GM23338 (cell line): Measurements from ENCODE around the gene TOP2A. TPM values are rescaled to one million over a fixed set of nuclear protein-coding genes. Genes with fewer than 3 reads are reported as not detected.

Experiments
- ATAC-seq: fragments of 200-7000 bp; cut with Tn5 transposase; 3 replicates; pipeline ENCODE4 v1.9.1; 2020
- DNase-seq: peaks from one replicate; pipeline ENCODE4 v3.0.0-alpha.2; 2015; ENCODE audit warnings: low spot score
- H2AFZ ChIP-seq: fragments of 200-600 bp; sonication (generic); 2 replicates; pipeline ENCODE4 v1.8.0; 2016; ENCODE audit warnings: antibody characterized with exemption, mild to moderate bottlenecking, moderate library complexity
- H3F3A ChIP-seq: fragments of 200-600 bp; sonication (generic); replicated peaks from 2 replicates; pipeline ENCODE4 v1.8.0; 2017; ENCODE audit warnings: antibody characterized with exemption, mixed run types, low read depth
- H3K27ac ChIP-seq: fragments of 200-600 bp; sonication (generic); 2 replicates; pipeline ENCODE4 v1.6.1; 2016; ENCODE audit warnings: low read depth
- H3K27me3 ChIP-seq: fragments of 200-600 bp; sonication (generic); 2 replicates; pipeline ENCODE4 v1.8.0; 2016; ENCODE audit warnings: mild to moderate bottlenecking, mixed run types, moderate library complexity; ENCODE audit not compliant: insufficient read depth
- H3K36me3 ChIP-seq: fragments of 200-600 bp; sonication (generic); 2 replicates; pipeline ENCODE4 v1.8.0; 2016; ENCODE audit warnings: mild to moderate bottlenecking; ENCODE audit not compliant: insufficient read depth
- H3K4me1 ChIP-seq: fragments of 200-600 bp; sonication (generic); 2 replicates; pipeline ENCODE4 v1.8.0; 2016; ENCODE audit warnings: mild to moderate bottlenecking, moderate library complexity; ENCODE audit not compliant: insufficient read depth
- H3K4me2 ChIP-seq: fragments of 200-600 bp; sonication (generic); 2 replicates; pipeline ENCODE4 v1.7.1; 2017; ENCODE audit warnings: mixed run types
- H3K4me3 ChIP-seq: fragments of 200-600 bp; sonication (generic); 2 replicates; pipeline ENCODE4 v1.6.1; 2016; ENCODE audit warnings: mixed run types
- H3K79me2 ChIP-seq: fragments of 200-600 bp; sonication (generic); replicated peaks from 2 replicates; pipeline ENCODE4 v1.8.0; 2017; ENCODE audit warnings: mild to moderate bottlenecking; ENCODE audit not compliant: insufficient read depth
- H3K9me2 ChIP-seq: fragments of 200-600 bp; sonication (generic); 2 replicates; pipeline ENCODE4 v1.8.0; 2017; ENCODE audit not compliant: insufficient read depth
- H4K20me1 ChIP-seq: fragments of 200-600 bp; sonication (generic); replicated peaks from 2 replicates; pipeline ENCODE4 v1.8.0; 2017; ENCODE audit warnings: mild to moderate bottlenecking; ENCODE audit not compliant: insufficient read depth
- H3K27ac Mint-ChIP-seq: 2 replicates; pipeline ENCODE4 v1.8.0; 2020; ENCODE audit warnings: inconsistent platforms, mild to moderate bottlenecking, moderate library complexity, mixed read lengths
- H3K27me3 Mint-ChIP-seq: 3 replicates; pipeline ENCODE4 v1.8.0; 2022; ENCODE audit warnings: low read depth, mild to moderate bottlenecking, moderate library complexity, mixed read lengths, inconsistent platforms; ENCODE audit not compliant: insufficient read depth, poor library complexity
- H3K36me3 Mint-ChIP-seq: 3 replicates; pipeline ENCODE4 v1.8.0; 2021; ENCODE audit warnings: low read depth, mild to moderate bottlenecking, inconsistent platforms, moderate library complexity, mixed read lengths
- H3K4me1 Mint-ChIP-seq: 3 replicates; pipeline ENCODE4 v1.8.0; 2020; ENCODE audit warnings: mild to moderate bottlenecking, inconsistent platforms, mixed read lengths
- H3K4me3 Mint-ChIP-seq: 3 replicates; pipeline ENCODE4 v1.8.0; 2021; ENCODE audit warnings: moderate library complexity, mild to moderate bottlenecking, inconsistent platforms, mixed read lengths
- H3K9me3 Mint-ChIP-seq: 3 replicates; pipeline ENCODE4 v1.8.0; 2020; ENCODE audit warnings: moderate library complexity, mild to moderate bottlenecking, inconsistent platforms, mixed read lengths
- ETS1 ChIP-seq: IDR thresholded peaks from 2 replicates; pipeline ENCODE4 v1.6.1; 2016; ENCODE audit warnings: antibody characterized with exemption
- EZH2 ChIP-seq: fragments of 200-600 bp; sonication (generic); IDR thresholded peaks from one replicate; pipeline ENCODE4 v1.8.0; 2017; ENCODE audit warnings: antibody characterized with exemption, mild to moderate bottlenecking, low read depth; ENCODE audit not compliant: unreplicated experiment
- JUNB ChIP-seq: IDR thresholded peaks from one replicate; pipeline ENCODE4 v1.6.1; 2016; ENCODE audit warnings: antibody characterized with exemption; ENCODE audit not compliant: unreplicated experiment
- NANOG ChIP-seq: IDR thresholded peaks from 2 replicates; pipeline ENCODE4 v1.6.1; 2016; ENCODE audit warnings: antibody characterized with exemption, borderline replicate concordance
- POLR2AphosphoS5 ChIP-seq: IDR thresholded peaks from 2 replicates; pipeline ENCODE4 v1.6.1; 2016; ENCODE audit warnings: antibody characterized with exemption, low read depth
- REST ChIP-seq: IDR thresholded peaks from one replicate; pipeline ENCODE4 v1.6.1; 2018; ENCODE audit warnings: antibody characterized with exemption; ENCODE audit not compliant: unreplicated experiment
- STAT1 ChIP-seq: IDR thresholded peaks from one replicate; pipeline ENCODE4 v1.6.1; 2016; ENCODE audit warnings: antibody characterized with exemption; ENCODE audit not compliant: unreplicated experiment
- ZNF114 ChIP-seq: fragments of 250-450 bp; sonication (Bioruptor Pico); IDR thresholded peaks from 2 replicates; pipeline ENCODE4 v1.5.0; 2020; ENCODE audit warnings: mild to moderate bottlenecking, moderate library complexity
- ZNF331 ChIP-seq: fragments of 250-450 bp; sonication (Bioruptor Pico); IDR thresholded peaks from 2 replicates; pipeline ENCODE4 v1.5.0; 2020; ENCODE audit warnings: low read depth, mild to moderate bottlenecking, moderate library complexity
- polyA plus RNA-seq: library from polyadenylated mRNA; unstranded; fragments of >200 nt; fragmentation: Nextera tagmentation; extraction: Ambion mirVana; gene quantifications from 2 replicates; pipeline ENCODE4 v1.2.1, GENCODE V29; 2016
- total RNA-seq: library from RNA; depleted of rRNA; stranded (reverse); fragments of >200 nt; shearing (Covaris generic); gene quantifications from 2 replicates; pipeline ENCODE4 v1.2.3, GENCODE V29; 2014
- TF ChIP-seq, protein P1 (sequence below): fragments of 250-450 bp; sonication (Bioruptor Pico); IDR thresholded peaks from 2 replicates; pipeline ENCODE4 v1.5.0; 2020; ENCODE audit warnings: mild to moderate bottlenecking, moderate library complexity

Gene TOP2A
- total and polyA plus RNA-seq, 2 experiments from 2014 or later, result 263 to 442 TPM

DNA sequence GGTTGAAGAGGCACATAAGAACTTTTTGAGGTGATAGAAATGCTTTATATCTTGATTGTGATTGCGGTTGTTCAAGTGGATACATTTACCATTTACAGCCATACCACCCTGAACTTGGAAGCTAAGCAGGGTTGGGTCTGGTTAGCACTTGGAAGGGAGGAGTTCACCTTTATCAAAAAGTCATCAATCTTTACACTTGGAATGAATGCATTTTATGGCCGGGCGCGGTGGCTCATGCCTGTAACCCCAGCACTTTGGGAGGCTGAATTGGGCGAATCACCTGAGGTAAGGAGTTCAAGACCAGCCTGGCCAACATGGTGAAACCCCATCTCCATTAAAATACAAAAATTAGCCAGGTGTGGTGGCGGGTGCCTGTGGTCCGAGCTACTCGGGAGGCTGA, 43.7 kb downstream of the TOP2A start (continued):
- TF ChIP-seq, protein P1, sequence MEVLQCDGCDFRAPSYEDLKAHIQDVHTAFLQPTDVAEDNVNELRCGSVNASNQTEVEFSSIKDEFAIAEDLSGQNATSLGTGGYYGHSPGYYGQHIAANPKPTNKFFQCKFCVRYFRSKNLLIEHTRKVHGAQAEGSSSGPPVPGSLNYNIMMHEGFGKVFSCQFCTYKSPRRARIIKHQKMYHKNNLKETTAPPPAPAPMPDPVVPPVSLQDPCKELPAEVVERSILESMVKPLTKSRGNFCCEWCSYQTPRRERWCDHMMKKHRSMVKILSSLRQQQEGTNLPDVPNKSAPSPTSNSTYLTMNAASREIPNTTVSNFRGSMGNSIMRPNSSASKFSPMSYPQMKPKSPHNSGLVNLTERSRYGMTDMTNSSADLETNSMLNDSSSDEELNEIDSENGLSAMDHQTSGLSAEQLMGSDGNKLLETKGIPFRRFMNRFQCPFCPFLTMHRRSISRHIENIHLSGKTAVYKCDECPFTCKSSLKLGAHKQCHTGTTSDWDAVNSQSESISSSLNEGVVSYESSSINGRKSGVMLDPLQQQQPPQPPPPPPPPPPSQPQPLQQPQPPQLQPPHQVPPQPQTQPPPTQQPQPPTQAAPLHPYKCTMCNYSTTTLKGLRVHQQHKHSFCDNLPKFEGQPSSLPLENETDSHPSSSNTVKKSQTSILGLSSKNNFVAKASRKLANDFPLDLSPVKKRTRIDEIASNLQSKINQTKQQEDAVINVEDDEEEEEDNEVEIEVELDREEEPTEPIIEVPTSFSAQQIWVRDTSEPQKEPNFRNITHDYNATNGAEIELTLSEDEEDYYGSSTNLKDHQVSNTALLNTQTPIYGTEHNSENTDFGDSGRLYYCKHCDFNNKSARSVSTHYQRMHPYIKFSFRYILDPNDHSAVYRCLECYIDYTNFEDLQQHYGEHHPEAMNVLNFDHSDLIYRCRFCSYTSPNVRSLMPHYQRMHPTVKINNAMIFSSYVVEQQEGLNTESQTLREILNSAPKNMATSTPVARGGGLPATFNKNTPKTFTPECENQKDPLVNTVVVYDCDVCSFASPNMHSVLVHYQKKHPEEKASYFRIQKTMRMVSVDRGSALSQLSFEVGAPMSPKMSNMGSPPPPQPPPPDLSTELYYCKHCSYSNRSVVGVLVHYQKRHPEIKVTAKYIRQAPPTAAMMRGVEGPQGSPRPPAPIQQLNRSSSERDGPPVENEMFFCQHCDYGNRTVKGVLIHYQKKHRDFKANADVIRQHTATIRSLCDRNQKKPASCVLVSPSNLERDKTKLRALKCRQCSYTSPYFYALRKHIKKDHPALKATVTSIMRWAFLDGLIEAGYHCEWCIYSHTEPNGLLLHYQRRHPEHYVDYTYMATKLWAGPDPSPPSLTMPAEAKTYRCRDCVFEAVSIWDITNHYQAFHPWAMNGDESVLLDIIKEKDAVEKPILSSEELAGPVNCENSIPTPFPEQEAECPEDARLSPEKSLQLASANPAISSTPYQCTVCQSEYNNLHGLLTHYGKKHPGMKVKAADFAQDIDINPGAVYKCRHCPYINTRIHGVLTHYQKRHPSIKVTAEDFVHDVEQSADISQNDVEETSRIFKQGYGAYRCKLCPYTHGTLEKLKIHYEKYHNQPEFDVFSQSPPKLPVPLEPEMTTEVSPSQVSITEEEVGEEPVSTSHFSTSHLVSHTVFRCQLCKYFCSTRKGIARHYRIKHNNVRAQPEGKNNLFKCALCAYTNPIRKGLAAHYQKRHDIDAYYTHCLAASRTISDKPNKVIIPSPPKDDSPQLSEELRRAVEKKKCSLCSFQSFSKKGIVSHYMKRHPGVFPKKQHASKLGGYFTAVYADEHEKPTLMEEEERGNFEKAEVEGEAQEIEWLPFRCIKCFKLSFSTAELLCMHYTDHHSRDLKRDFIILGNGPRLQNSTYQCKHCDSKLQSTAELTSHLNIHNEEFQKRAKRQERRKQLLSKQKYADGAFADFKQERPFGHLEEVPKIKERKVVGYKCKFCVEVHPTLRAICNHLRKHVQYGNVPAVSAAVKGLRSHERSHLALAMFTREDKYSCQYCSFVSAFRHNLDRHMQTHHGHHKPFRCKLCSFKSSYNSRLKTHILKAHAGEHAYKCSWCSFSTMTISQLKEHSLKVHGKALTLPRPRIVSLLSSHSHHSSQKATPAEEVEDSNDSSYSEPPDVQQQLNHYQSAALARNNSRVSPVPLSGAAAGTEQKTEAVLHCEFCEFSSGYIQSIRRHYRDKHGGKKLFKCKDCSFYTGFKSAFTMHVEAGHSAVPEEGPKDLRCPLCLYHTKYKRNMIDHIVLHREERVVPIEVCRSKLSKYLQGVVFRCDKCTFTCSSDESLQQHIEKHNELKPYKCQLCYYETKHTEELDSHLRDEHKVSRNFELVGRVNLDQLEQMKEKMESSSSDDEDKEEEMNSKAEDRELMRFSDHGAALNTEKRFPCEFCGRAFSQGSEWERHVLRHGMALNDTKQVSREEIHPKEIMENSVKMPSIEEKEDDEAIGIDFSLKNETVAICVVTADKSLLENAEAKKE, result no peak
- TF ChIP-seq ETS1 (no peak), STAT1 (no peak), JUNB (no peak), ZNF114 (no peak), NANOG (no peak)

DNA sequence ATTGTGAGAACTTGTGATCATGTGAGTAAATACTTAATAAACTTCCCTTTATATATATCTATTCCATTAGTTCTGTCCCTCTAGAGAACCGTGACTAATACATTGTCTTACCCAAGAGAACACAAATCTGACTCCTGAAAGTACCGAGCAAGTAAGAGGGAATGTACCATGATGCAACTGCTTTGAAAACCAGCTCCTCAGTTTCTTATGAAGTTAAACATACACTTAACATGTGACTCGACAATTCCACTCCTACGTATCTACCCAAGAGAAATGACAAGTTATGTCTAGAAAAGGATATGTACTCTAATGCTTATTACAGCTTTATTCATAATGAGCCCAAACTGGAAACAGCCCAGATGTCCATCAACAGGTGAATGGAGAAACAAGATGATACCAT, 44.4 kb downstream of the TOP2A start:
- Histone ChIP-seq H3K4me3 (no peak overlapping the region), H4K20me1 (no peaks in the 10 kb centered on the region), H3K79me2 (no peaks in the 10 kb centered on the region), H3K4me2 (no peak overlapping the region), H2AFZ (no peak overlapping the region), H3K27me3 (no peaks in the 10 kb centered on the region), H3K27ac (no peak overlapping the region), H3F3A (peaks cover 8% of the 10 kb centered on the region; the same call in 1 of the 2 replicates), H3K36me3 (no peaks in the 10 kb centered on the region), H3K9me2 (no peaks in the 10 kb centered on the region), H3K4me1 (peaks cover 7% of the 10 kb centered on the region; the same call in 1 of the 2 replicates)
- Mint-ChIP-seq H3K27ac (no peak overlapping the region), H3K4me3 (no peak overlapping the region), H3K4me1 (peaks cover 7% of the 10 kb centered on the region), H3K9me3 (peaks cover 14% of the 10 kb centered on the region), H3K36me3 (peaks cover 11% of the 10 kb centered on the region; the same call in 2 of the 3 replicates), H3K27me3 (peaks cover 15% of the 10 kb centered on the region)
- DNase-seq (no peak), ATAC-seq (no peak)
- TF ChIP-seq NANOG (no peak), EZH2 (no peak), REST (no peak), ZNF331 (CRISPR knock-in tag) (no peak), POLR2AphosphoS5 (no peak)
